ENCODE results near the gene HHEX. TPM values are rescaled to one million over a fixed set of nuclear protein-coding genes. Genes with fewer than 3 reads are reported as not detected.

Gene HHEX
- total RNA-seq, 1 experiment from 2014 or later = 91.5 TPM

DNA sequence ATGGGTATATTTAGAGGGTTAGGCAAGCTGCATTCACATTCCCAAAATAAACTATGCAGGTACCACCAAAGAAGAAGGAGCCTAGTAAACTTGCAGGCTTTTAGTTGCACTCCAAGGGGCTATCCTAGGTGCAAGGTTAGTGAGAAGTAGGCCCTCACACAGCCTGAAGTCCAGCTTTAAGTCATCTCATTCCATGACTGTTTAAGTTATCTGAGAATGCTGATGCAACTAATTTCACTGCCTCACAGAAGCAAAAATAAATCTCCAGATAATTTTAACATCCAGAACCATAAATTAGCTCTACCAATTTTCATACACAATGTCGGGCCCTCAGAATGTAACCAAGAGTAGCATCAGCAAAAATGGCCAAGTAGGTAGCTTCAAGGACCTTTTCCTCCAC, 34.3 kb upstream of the HHEX start:
- BruUV-seq (replicated peaks) = no TSS peak
- peaks cover 13% of the 10 kb centered on the region for H3K36me3 Mint-ChIP-seq (ENCODE audit: insufficient read depth, unreplicated experiment)
- no peak overlapping the region for H3K27ac Mint-ChIP-seq (ENCODE audit: unreplicated experiment)
- H3K4me3 Mint-ChIP-seq (ENCODE audit: low read depth, unreplicated experiment) = no peak overlapping the region
- no peaks in the 10 kb centered on the region for H3K27me3 Mint-ChIP-seq (ENCODE audit: unreplicated experiment)
- no peak for TF ChIP-seq CTCF (IDR thresholded peaks at IDR 0.05; ENCODE audit: unreplicated experiment)
- H3K9me3 Mint-ChIP-seq (ENCODE audit: low read depth, unreplicated experiment) = no peaks in the 10 kb centered on the region
- intact Hi-C loops (cut with micrococcal nuclease; ENCODE audit: unreplicated experiment) = no loop called here
- no peak for DNase-seq
- no peaks in the 10 kb centered on the region for H3K4me1 Mint-ChIP-seq (ENCODE audit: low read depth, unreplicated experiment)
- CTCF ChIA-PET = no interaction called here

GRCh38 chr10:92656266-92656961, 33.3 kb upstream of the HHEX start:
- Mint-ChIP-seq H3K27ac (ENCODE audit: unreplicated experiment) (no peak overlapping the region), H3K9me3 (ENCODE audit: low read depth, unreplicated experiment) (no peaks in the 10 kb centered on the region), H3K4me1 (ENCODE audit: low read depth, unreplicated experiment) (no peaks in the 10 kb centered on the region), H3K27me3 (ENCODE audit: unreplicated experiment) (no peaks in the 10 kb centered on the region), H3K36me3 (ENCODE audit: insufficient read depth, unreplicated experiment) (peaks cover 13% of the 10 kb centered on the region), H3K4me3 (ENCODE audit: low read depth, unreplicated experiment) (no peak overlapping the region)
- CTCF ChIA-PET = no interaction called here
- TF ChIP-seq CTCF (IDR thresholded peaks at IDR 0.05; ENCODE audit: unreplicated experiment) = no peak
- intact Hi-C loops (cut with micrococcal nuclease; ENCODE audit: unreplicated experiment) = no loop called here
- BruUV-seq (replicated peaks) = no TSS peak
- no peak for DNase-seq

- no TSS peak for BruUV-seq (replicated peaks)
- Mint-ChIP-seq H3K9me3 (ENCODE audit: low read depth, unreplicated experiment) (no peaks in the 10 kb centered on the region), H3K4me3 (ENCODE audit: low read depth, unreplicated experiment) (no peak overlapping the region), H3K27me3 (ENCODE audit: unreplicated experiment) (no peaks in the 10 kb centered on the region), H3K36me3 (ENCODE audit: insufficient read depth, unreplicated experiment) (peaks cover 13% of the 10 kb centered on the region), H3K4me1 (ENCODE audit: low read depth, unreplicated experiment) (no peaks in the 10 kb centered on the region), H3K27ac (ENCODE audit: unreplicated experiment) (no peak overlapping the region)
- CTCF ChIA-PET = no interaction called here
- no peak for TF ChIP-seq CTCF (IDR thresholded peaks at IDR 0.05; ENCODE audit: unreplicated experiment)
- intact Hi-C loops (cut with micrococcal nuclease; ENCODE audit: unreplicated experiment) = no loop called here
- no peak for DNase-seq
Observed at GRCh38 chr10:92657024-92657423, 32.7 kb upstream of the HHEX start.

GRCh38 chr10:92662848-92663247, 26.9 kb upstream of the HHEX start:
- Mint-ChIP-seq H3K9me3 (ENCODE audit: low read depth, unreplicated experiment) (no peaks in the 10 kb centered on the region), H3K4me1 (ENCODE audit: low read depth, unreplicated experiment) (no peaks in the 10 kb centered on the region), H3K4me3 (ENCODE audit: low read depth, unreplicated experiment) (no peak overlapping the region), H3K36me3 (ENCODE audit: insufficient read depth, unreplicated experiment) (no peaks in the 10 kb centered on the region), H3K27ac (ENCODE audit: unreplicated experiment) (no peak overlapping the region), H3K27me3 (ENCODE audit: unreplicated experiment) (no peaks in the 10 kb centered on the region)
- intact Hi-C loops (cut with micrococcal nuclease; ENCODE audit: unreplicated experiment) = no loop called here
- no TSS peak for BruUV-seq (replicated peaks)
- DNase-seq = no peak
- CTCF ChIA-PET = no interaction called here
- no peak for TF ChIP-seq CTCF (IDR thresholded peaks at IDR 0.05; ENCODE audit: unreplicated experiment)

Data from Calu3 (cell line).